Fibroblast of pulmonary artery (primary cell): ENCODE measurements around the gene SLCO3A1.

Experiments used
- DNase-seq: peaks from one replicate; pipeline ENCODE4 v3.0.0-alpha.2; 2010; ENCODE audit warnings: low read depth
- H3K4me3 ChIP-seq: replicated peaks from 2 replicates; pipeline ENCODE4 v1.5.1; 2011; ENCODE audit warnings: low read depth, mild to moderate bottlenecking, control low read depth, low read length, moderate library complexity
- CTCF ChIP-seq: IDR thresholded peaks from 2 replicates; pipeline ENCODE4 v1.5.1; 2011; ENCODE audit warnings: mild to moderate bottlenecking, control low read depth, low read length, inconsistent platforms; ENCODE audit errors: missing control alignments

The SLCO3A1 gene

DNA sequence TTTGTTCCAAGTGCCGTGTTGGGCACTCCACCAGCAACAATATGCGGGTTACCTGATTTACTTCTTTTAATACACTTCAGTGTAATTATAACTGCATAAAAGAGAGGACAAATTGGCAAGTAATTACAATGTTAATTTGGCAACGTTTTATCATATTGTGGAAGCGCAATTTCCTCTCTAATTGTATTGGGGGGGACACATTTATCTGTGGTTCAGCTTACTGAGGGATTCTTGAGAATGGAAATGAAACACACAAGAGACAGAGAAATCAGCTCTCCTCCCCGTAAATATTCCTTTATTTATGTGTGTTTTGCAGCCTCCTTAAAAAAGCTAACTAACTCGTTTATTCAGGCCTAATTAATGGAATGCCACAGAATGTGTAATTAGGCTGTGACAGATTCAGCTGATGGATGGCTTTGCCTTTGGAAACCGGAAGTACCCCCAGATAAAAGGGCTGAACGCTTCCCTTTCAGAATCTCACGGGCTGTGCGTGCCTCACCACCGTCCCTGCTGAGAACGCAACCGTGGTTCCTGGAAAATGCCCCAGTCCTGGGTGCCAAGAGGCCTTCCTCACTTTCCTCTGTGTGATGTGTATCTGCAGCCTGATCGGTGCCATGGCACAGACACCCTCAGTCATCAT lies 293.1 kb downstream of the SLCO3A1 start:
- no peak for DNase-seq
- no peak for TF ChIP-seq CTCF
- no peak overlapping the region for H3K4me3 ChIP-seq

GRCh38 chr15:92149029-92149428 lies 295.5 kb downstream of the SLCO3A1 start:
- no peak for TF ChIP-seq CTCF
- H3K4me3 ChIP-seq: no peak overlapping the region
- DNase-seq: no peak

DNA sequence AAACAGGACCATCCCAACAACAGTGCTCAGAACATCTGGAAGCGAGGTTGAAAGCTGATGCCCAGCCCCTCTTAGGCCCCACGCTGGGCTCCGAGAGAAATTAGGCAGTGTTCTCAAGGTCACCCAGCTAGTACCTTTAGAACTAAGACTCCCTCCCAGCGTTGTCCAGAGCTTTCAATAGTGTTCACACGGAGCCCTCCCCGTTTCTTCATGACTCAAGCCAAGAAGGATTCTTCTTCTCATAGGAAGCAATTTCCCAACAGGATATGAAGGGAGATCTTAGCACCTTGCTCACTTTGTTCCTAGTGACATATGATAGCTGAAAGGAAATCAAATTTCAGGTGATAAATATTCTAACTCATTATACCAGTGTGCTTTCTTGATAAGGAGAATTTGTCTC lies 296.0 kb downstream of the SLCO3A1 start:
- DNase-seq: no peak
- H3K4me3 ChIP-seq: no peak overlapping the region
- TF ChIP-seq CTCF: no peak

DNA sequence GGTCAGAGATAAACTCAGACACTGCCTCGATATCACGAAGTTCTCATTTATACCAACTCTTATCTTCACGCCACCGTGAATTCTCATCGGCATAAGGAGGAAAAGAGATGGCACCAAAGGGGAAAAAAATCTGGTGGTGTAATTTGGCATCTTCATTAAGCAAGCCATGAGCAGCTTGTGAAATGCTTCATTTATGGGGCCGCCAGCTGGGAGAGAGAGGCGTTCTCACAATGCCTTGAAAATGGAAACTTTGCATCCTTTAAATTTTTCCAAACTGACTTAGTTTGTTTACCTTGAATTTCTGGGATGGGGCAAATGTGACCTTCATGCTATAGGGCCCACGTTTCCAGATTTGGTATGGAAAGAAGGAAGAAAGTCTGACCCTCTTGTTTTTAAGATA lies 297.7 kb downstream of the SLCO3A1 start:
- TF ChIP-seq CTCF: no peak
- no peak for DNase-seq
- H3K4me3 ChIP-seq: no peak overlapping the region

GRCh38 chr15:92151741-92152140 lies 298.2 kb downstream of the SLCO3A1 start:
- no peak overlapping the region for H3K4me3 ChIP-seq
- no peak for DNase-seq
- TF ChIP-seq CTCF: no peak

DNA sequence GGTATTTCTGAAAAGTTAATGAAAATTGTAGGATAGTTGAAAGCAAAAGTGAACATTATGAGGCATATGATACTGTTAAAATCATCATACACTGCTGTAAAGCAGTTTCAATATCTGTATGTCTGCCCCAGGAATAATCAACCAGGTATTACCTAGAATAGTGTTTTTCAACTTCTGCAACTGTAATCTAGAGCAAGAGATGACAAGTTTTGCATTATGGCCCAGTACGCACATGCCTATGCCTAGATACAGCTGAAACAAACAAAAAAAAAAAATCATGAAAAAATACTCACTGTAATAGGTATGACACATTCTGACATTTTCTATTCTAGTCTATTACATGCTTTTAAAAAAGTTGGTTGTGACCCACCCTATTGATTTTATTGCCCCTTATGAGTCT lies 299.5 kb downstream of the SLCO3A1 start:
- no peak for TF ChIP-seq CTCF
- no peak for DNase-seq
- no peak overlapping the region for H3K4me3 ChIP-seq

- H3K4me3 ChIP-seq: no peak overlapping the region
- TF ChIP-seq CTCF: no peak
- no peak for DNase-seq
Measured at GRCh38 chr15:92153620-92154019, 300.1 kb downstream of the SLCO3A1 start.
